HL-60 (cell line): ENCODE measurements around the gene PROS1.

ENCODE experiments used
- POLR2AphosphoS5 ChIP-seq: IDR thresholded peaks from 2 replicates; pipeline ENCODE4 v1.6.1; 2012; ENCODE audit warnings: low read depth
- SPI1 ChIP-seq: IDR thresholded peaks from 2 replicates; pipeline ENCODE4 v1.6.1; 2012; ENCODE audit warnings: low read depth, mild to moderate bottlenecking, borderline replicate concordance
- TF ChIP-seq, protein P1 (sequence below): IDR thresholded peaks from one replicate; pipeline ENCODE4 v1.5.1; 2011; ENCODE audit warnings: low read length, control low read depth, inconsistent platforms; ENCODE audit not compliant: insufficient read depth
- TF ChIP-seq, protein P2 (sequence below): IDR thresholded peaks from 2 replicates; pipeline ENCODE4 v1.6.1; 2012; ENCODE audit warnings: low read depth; ENCODE audit not compliant: insufficient replicate concordance

DNA sequence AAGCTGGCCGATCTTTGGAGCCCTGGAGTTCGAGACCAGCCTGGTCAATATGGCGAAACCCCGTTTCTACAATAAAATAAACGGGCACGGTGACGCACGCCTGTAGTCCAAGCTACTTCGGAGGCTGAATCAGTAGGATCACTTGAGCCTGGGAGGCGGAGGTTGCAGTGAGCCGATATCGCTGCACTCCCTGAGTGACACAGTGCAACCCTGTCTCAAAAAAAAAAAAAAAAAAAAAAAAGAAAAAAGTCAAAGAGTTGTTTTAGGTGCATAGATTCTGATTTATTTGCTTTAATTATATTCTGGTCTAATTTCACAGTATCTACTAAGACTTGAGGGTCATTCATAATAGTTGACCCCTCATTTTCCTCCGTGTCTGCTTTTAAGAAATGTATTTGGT is 8.0 kb upstream of the PROS1 start:
- TF ChIP-seq, protein P1, sequence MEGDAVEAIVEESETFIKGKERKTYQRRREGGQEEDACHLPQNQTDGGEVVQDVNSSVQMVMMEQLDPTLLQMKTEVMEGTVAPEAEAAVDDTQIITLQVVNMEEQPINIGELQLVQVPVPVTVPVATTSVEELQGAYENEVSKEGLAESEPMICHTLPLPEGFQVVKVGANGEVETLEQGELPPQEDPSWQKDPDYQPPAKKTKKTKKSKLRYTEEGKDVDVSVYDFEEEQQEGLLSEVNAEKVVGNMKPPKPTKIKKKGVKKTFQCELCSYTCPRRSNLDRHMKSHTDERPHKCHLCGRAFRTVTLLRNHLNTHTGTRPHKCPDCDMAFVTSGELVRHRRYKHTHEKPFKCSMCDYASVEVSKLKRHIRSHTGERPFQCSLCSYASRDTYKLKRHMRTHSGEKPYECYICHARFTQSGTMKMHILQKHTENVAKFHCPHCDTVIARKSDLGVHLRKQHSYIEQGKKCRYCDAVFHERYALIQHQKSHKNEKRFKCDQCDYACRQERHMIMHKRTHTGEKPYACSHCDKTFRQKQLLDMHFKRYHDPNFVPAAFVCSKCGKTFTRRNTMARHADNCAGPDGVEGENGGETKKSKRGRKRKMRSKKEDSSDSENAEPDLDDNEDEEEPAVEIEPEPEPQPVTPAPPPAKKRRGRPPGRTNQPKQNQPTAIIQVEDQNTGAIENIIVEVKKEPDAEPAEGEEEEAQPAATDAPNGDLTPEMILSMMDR, result no peak
- no peak for TF ChIP-seq POLR2AphosphoS5
- TF ChIP-seq, protein P2, sequence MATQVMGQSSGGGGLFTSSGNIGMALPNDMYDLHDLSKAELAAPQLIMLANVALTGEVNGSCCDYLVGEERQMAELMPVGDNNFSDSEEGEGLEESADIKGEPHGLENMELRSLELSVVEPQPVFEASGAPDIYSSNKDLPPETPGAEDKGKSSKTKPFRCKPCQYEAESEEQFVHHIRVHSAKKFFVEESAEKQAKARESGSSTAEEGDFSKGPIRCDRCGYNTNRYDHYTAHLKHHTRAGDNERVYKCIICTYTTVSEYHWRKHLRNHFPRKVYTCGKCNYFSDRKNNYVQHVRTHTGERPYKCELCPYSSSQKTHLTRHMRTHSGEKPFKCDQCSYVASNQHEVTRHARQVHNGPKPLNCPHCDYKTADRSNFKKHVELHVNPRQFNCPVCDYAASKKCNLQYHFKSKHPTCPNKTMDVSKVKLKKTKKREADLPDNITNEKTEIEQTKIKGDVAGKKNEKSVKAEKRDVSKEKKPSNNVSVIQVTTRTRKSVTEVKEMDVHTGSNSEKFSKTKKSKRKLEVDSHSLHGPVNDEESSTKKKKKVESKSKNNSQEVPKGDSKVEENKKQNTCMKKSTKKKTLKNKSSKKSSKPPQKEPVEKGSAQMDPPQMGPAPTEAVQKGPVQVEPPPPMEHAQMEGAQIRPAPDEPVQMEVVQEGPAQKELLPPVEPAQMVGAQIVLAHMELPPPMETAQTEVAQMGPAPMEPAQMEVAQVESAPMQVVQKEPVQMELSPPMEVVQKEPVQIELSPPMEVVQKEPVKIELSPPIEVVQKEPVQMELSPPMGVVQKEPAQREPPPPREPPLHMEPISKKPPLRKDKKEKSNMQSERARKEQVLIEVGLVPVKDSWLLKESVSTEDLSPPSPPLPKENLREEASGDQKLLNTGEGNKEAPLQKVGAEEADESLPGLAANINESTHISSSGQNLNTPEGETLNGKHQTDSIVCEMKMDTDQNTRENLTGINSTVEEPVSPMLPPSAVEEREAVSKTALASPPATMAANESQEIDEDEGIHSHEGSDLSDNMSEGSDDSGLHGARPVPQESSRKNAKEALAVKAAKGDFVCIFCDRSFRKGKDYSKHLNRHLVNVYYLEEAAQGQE, result no peak
- no peak for TF ChIP-seq SPI1
